Osteoblast (primary cell): Measurements from ENCODE around the gene AQP2. TPM values are rescaled to one million over a fixed set of nuclear protein-coding genes. Genes with fewer than 3 reads are reported as not detected.

ENCODE experiments used
- DNase-seq: peaks from one replicate; pipeline ENCODE4 v3.0.0; 2011; ENCODE audit warnings: low spot score, mixed read lengths; ENCODE audit not compliant: insufficient read length; ENCODE audit errors: missing footprints
- H2AFZ ChIP-seq: 2 replicates; pipeline ENCODE4 v1.6.0; 2011; ENCODE audit warnings: mild to moderate bottlenecking, low read length
- H3K27ac ChIP-seq: 2 replicates; pipeline ENCODE4 v1.5.1; 2011; ENCODE audit warnings: mild to moderate bottlenecking, low read depth, low read length, moderate library complexity
- H3K27me3 ChIP-seq: 2 replicates; pipeline ENCODE4 v1.6.0; 2012; ENCODE audit warnings: mild to moderate bottlenecking, control low read depth, inconsistent platforms, low read length, moderate library complexity; ENCODE audit not compliant: insufficient read depth
- H3K36me3 ChIP-seq: 2 replicates; pipeline ENCODE4 v1.5.1; 2011; ENCODE audit warnings: mild to moderate bottlenecking, low read length, control low read depth, moderate library complexity; ENCODE audit not compliant: insufficient read depth
- H3K4me1 ChIP-seq: 2 replicates; pipeline ENCODE4 v1.5.1; 2011; ENCODE audit warnings: mild to moderate bottlenecking, low read length, control low read depth, moderate library complexity; ENCODE audit not compliant: insufficient read depth
- H3K4me2 ChIP-seq: 2 replicates; pipeline ENCODE4 v1.6.0; 2011; ENCODE audit warnings: mild to moderate bottlenecking, low read length; ENCODE audit not compliant: insufficient read depth
- H3K4me3 ChIP-seq: fragments of 200-600 bp; sonication (generic); 3 replicates; pipeline ENCODE4 v1.5.1; 2012; ENCODE audit warnings: mild to moderate bottlenecking, low read length, inconsistent platforms; ENCODE audit not compliant: insufficient read depth
- H3K79me2 ChIP-seq: 2 replicates; pipeline ENCODE4 v1.6.0; 2012; ENCODE audit warnings: mild to moderate bottlenecking, low read length, control low read depth, inconsistent platforms; ENCODE audit not compliant: insufficient read depth
- H3K9me3 ChIP-seq: 2 replicates; pipeline ENCODE4 v1.5.1; 2011; ENCODE audit warnings: low read depth, low read length, control low read depth
- H4K20me1 ChIP-seq: 2 replicates; pipeline ENCODE4 v1.6.0; 2012; ENCODE audit warnings: mild to moderate bottlenecking, low read length, control low read depth; ENCODE audit not compliant: insufficient read depth
- total RNA-seq: library from RNA; depleted of rRNA; stranded (reverse); fragments of >200 nt; gene quantifications from 2 replicates; pipeline ENCODE4 v1.2.3, GENCODE V29; 2012
- TF ChIP-seq, protein P1 (sequence below): IDR thresholded peaks from 2 replicates; pipeline ENCODE4 v1.5.1; 2011; ENCODE audit warnings: mild to moderate bottlenecking, low read depth, low read length, moderate library complexity; ENCODE audit errors: extremely low read depth

Gene AQP2
- total RNA-seq, 1 donor: not detected

GRCh38 chr12:49934505-49934904 lies 16.0 kb upstream of the AQP2 start:
- Histone ChIP-seq H3K36me3 (no peaks in the 10 kb centered on the region), H3K4me3 (no peak overlapping the region), H3K27me3 (no peaks in the 10 kb centered on the region), H2AFZ (no peak overlapping the region), H3K4me2 (no peak overlapping the region), H3K79me2 (no peaks in the 10 kb centered on the region), H3K9me3 (no peaks in the 10 kb centered on the region), H3K27ac (no peak overlapping the region), H4K20me1 (no peaks in the 10 kb centered on the region), H3K4me1 (peaks cover 8% of the 10 kb centered on the region)
- TF ChIP-seq, protein P1, sequence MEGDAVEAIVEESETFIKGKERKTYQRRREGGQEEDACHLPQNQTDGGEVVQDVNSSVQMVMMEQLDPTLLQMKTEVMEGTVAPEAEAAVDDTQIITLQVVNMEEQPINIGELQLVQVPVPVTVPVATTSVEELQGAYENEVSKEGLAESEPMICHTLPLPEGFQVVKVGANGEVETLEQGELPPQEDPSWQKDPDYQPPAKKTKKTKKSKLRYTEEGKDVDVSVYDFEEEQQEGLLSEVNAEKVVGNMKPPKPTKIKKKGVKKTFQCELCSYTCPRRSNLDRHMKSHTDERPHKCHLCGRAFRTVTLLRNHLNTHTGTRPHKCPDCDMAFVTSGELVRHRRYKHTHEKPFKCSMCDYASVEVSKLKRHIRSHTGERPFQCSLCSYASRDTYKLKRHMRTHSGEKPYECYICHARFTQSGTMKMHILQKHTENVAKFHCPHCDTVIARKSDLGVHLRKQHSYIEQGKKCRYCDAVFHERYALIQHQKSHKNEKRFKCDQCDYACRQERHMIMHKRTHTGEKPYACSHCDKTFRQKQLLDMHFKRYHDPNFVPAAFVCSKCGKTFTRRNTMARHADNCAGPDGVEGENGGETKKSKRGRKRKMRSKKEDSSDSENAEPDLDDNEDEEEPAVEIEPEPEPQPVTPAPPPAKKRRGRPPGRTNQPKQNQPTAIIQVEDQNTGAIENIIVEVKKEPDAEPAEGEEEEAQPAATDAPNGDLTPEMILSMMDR: no peak
- no peak for DNase-seq

DNA sequence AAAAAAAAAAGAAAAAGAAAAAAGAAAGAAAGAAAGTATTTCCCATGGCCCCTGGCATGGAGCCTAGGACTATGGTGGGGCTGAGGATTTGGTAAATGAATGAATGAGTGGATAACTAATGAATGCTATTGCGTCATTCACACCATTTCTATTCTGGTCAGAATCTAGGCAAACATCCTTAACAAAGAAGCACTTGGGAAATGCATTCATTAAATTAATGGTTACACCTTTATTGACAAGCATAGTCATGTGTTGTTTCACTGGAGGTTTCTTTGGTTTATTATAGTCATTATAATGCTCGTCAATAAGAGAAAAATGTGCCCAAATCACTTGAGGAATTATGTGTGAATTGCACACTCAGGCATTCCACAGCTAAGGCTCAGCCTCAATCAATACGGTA lies 13.6 kb upstream of the AQP2 start:
- no peaks in the 10 kb centered on the region for H3K4me1 ChIP-seq
- H3K27me3 ChIP-seq: no peaks in the 10 kb centered on the region
- no peak overlapping the region for H2AFZ ChIP-seq
- no peaks in the 10 kb centered on the region for H4K20me1 ChIP-seq
- no peak overlapping the region for H3K27ac ChIP-seq
- no peaks in the 10 kb centered on the region for H3K36me3 ChIP-seq
- no peak overlapping the region for H3K4me3 ChIP-seq
- H3K9me3 ChIP-seq: no peaks in the 10 kb centered on the region
- TF ChIP-seq, protein P1: no peak
- no peak for DNase-seq
- H3K4me2 ChIP-seq: no peak overlapping the region
- no peaks in the 10 kb centered on the region for H3K79me2 ChIP-seq

DNA sequence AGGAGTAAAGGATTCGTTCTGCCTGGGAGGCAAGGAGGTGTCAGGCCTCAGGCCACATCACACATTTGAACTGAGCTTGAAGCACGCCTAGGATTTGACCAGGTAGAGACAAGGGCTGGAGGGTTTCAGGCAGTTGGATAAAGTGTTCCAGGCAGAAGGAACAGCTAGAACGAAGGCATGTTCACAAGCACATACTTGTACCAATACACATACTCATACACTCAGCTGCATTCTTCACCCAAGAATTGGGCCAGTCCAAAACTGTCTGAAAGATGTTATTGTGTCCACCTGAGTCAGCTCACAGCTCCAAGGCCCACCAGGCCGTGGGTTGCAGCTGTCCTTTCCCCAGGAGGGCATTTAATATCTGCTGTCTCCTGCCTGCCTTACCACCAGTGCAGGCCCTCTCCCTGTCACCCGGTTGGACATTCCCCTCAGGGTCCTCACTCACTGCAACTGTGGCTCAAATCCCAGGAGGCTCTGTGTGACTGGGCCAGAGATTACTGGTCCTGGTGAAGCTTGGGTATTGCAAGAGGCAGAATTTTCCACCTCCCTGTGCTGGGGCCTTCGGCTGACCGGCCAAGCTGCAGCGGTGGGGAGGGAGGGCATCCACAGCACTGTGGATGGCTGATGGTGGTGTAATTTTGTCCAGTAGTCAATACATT lies 12.8 kb upstream of the AQP2 start:
- Histone ChIP-seq H3K4me1 (no peaks in the 10 kb centered on the region), H4K20me1 (no peaks in the 10 kb centered on the region), H3K36me3 (no peaks in the 10 kb centered on the region), H3K4me2 (no peak overlapping the region), H3K4me3 (no peak overlapping the region), H3K27me3 (no peaks in the 10 kb centered on the region), H2AFZ (no peak overlapping the region), H3K79me2 (no peaks in the 10 kb centered on the region), H3K27ac (no peak overlapping the region), H3K9me3 (no peaks in the 10 kb centered on the region)
- DNase-seq: peak; percentile 19
- TF ChIP-seq, protein P1: no peak

- H3K27ac ChIP-seq: no peak overlapping the region
- H4K20me1 ChIP-seq: no peaks in the 10 kb centered on the region
- H3K27me3 ChIP-seq: no peaks in the 10 kb centered on the region
- H3K9me3 ChIP-seq: no peaks in the 10 kb centered on the region
- H3K79me2 ChIP-seq: no peaks in the 10 kb centered on the region
- no peak overlapping the region for H3K4me2 ChIP-seq
- DNase-seq: no peak
- no peak overlapping the region for H3K4me3 ChIP-seq
- no peaks in the 10 kb centered on the region for H3K4me1 ChIP-seq
- TF ChIP-seq, protein P1: no peak
- no peak overlapping the region for H2AFZ ChIP-seq
- H3K36me3 ChIP-seq: no peaks in the 10 kb centered on the region
Measured at GRCh38 chr12:49939307-49939706, 11.2 kb upstream of the AQP2 start.
